GM21367 (cell line): ENCODE measurements around the gene TRAPPC12.
"Not testable (repeated sequence)": the region's sequence is repeated elsewhere in the genome, so short reads cannot be mapped to it uniquely, and the experiment has no call there.

Experiments used
- ATAC-seq: cut with Tn5 transposase; IDR thresholded peaks from one replicate; pipeline ENCODE4 v1.9.1; 2021; ENCODE audit not compliant: unreplicated experiment

TRAPPC12 gene

DNA sequence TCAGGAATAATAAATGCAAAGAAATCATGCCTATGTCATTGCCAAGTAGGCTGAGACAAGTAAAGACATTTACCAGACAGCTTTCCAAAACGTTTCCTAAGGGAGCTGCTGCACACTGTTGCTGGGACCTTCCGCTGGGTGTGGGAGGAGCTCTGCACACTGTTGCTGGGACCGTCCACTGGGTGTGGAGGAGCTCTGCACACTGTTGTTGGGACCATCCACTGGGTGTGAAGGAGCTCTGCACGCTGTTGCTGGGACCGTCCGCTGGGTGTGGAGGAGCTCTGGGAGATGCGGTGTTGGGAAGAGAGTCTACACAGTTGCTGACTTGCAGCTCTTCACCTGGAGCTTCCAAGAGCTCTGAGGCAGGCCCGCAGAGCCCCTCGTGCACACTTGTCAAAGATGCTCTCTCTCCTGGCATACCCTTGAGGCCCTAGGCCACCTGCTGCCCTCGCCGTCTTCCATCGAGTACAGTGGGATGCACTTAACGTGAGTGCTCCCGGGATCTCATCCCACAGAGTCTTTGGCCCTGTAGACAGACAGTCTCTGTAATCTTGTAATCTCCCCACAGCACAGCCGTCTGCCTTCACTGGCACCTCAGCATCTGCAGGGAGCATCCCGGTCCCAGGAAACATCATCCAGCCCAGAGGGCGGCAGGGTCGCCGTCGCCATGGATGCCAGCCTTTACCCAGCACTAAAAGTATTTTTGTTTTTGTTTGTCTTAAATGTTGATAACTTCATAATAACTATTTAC, 51.4 kb downstream of the TRAPPC12 start:
- ATAC-seq = no peak

- no peak for ATAC-seq
These were observed 52.6 kb downstream of the TRAPPC12 start for GRCh38 chr2:3432067-3432466.

DNA sequence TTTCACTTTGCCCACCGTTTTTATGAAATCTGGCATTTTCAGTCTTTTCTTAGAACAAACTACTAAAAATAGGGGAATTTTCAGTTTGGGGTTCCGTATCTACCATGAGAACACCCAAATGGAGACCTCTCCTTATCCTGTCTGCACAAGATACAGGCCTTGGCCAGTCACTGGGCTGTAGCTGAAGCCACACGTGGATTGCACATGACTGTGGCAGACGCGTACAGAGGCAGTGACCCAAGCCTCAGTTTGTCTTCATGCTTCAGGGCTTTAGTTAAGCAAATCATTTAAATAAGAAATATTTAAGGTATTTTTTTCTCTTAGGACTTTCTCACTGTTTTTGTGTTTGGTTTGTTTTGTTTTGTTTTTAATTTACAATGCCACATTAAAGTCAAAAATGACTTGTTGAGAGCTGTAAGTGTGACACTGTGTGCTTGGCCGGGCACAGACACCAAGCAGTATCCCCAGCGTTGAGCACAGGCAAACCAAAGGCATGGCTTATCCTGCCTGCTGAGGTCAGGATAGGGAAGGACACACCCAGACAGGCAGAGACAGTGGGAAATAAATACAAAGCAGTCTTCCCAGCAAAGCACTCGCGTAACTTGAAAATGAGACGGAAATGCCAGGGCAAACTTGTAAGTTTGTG, 53.3 kb downstream of the TRAPPC12 start:
- no peak for ATAC-seq

GRCh38 chr2:3433339-3433699, 53.8 kb downstream of the TRAPPC12 start:
- no peak for ATAC-seq

DNA sequence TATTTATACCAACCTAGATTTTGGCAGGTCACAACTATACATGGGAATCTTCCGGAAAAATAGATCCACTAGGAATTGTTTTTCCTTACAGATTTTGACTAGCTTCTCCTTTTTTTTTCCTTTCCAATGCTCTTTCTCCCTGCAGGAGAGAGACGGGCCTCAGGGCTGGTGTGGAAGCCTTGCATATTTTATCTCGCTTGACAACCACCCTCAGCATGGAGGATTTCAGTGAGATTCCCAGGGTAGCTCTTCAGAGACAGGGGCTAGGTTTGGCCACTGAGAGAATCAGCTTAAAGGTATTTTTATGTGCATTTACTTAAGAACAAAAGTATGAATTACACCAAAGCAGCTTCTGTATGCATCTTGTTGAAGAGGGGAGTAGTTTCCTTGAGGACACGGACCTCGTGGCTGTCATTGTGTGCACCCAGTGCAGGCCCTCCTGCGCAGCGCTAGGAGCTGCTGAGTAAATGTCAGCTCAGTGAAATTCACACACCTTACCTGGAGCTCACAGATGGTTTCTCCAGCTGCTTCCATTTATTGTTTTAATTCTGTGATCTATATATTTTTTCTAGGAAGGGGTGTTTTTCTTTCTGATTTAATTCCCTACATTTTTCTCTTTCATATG, 54.4 kb downstream of the TRAPPC12 start:
- ATAC-seq = no peak

GRCh38 chr2:3434654-3435053, 55.2 kb downstream of the TRAPPC12 start:
- no peak for ATAC-seq

DNA sequence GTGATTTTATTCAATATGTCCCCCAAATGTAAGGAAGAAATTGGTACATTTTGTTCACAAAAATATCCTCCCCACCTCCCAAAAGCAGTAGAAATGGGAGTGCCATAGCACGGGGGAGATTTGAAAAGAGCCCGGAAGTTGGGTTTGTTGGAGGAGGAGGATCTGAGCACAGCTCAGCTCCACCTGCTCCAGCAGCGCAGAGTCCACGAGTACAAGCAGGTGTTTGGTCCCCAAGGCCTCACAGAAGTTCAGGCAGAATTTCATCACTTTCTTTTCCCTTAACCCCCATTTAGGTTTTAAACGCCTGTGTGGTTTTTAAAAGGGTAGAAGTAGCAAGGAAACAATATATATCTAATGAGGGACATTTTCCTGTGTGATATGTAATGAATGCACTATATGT, 56.0 kb downstream of the TRAPPC12 start:
- no peak for ATAC-seq

- ATAC-seq = no peak
These were observed 61.0 kb downstream of the TRAPPC12 start for GRCh38 chr2:3440477-3440876.

GRCh38 chr2:3441465-3441864, 62.0 kb downstream of the TRAPPC12 start:
- no peak for ATAC-seq

GRCh38 chr2:3442185-3442584, 62.7 kb downstream of the TRAPPC12 start:
- no peak for ATAC-seq

DNA sequence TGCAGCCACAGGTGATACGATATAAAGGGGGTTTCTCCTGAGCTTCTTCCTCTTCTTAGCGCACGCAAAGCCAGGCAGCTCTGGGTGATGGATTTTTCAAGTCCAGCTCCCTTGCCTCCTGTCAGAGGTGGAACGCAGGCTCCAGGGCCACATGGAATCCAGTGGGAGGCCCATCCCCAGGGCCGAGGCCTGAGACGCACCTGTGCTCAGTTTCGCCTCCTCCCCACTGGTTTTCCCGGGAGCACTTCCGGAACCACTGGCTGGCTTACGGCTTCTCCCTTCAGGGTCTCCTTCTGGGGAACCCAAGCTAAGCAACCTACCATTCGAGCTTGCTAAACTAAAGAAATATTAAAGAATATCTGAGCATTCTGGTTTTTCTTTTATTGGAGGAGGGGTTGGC, 63.6 kb downstream of the TRAPPC12 start:
- no peak for ATAC-seq

GRCh38 chr2:3443506-3444084, 64.1 kb downstream of the TRAPPC12 start:
- no peak for ATAC-seq

GRCh38 chr2:3445891-3446290, 66.4 kb downstream of the TRAPPC12 start:
- ATAC-seq = no peak

- ATAC-seq = no peak
These were observed 66.9 kb downstream of the TRAPPC12 start for GRCh38 chr2:3446381-3446780.

- not testable (repeated sequence) for ATAC-seq
These were observed 67.7 kb downstream of the TRAPPC12 start for GRCh38 chr2:3447186-3447585.

DNA sequence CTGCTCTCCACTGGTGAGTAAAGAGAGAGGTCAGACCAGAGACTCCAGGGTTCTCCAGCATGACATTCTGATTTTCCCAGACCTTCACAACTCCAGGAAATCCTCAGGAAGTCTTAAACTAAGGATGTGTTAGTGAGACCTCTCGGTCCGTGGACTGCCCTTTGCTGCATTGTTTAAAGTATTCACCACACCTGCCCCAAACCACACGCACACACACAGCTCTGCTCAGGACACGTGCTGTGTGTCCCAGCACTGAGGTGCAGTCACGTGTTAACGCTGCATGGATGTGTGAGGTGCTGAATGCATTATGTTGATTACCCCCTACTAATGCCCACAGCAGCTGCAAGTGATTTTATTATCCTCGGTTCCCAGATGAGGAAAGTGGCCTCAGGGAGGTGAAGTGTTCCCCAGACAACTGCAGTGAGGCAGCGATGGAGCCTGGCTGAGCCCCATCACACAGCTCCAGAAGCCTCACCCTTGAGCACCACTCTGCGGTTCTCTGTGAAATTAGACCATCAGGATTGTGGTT, 68.4 kb downstream of the TRAPPC12 start:
- ATAC-seq = no peak

DNA sequence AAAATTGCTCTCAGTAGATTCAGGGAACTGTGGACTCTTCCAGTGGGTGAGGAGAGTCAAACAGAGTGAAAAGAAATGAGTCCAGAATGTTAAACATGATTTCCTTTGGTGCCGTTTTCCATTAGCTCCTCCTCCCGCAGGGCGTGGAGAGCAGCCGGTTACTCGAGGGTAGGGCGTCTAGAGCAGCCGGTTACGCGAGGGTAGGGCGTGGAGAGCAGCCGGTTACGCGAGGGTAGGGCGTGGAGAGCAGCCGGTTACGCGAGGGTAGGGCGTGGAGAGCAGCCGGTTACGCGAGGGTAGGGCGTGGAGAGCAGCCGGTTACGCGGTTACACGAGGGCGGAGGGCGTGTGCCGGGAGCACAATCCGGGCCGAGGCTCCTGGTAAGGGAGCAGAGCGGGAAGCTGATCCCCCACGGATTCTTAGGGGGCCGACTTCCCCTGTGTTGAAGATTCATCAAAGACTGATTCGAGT, 69.0 kb downstream of the TRAPPC12 start:
- not testable (repeated sequence) for ATAC-seq

DNA sequence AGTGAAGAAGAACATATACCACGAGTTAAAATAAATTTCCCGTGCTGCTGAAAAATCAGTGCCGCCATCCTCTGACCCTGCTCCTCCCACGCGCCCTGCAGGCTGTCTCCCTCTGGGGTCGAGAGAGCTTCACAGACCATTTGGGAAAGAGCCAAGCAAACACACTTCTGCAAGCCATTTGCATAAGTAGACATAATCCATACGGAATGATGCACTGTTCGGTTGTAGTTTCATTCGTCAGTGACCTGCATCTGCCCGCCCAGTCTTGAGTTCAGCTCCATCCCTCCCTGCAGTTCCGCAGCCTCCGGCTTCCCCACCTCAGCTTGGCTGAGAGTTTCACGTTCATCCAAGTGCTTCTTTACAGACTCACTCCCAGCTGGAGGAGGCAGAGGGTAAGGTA, 69.6 kb downstream of the TRAPPC12 start:
- ATAC-seq = no peak

DNA sequence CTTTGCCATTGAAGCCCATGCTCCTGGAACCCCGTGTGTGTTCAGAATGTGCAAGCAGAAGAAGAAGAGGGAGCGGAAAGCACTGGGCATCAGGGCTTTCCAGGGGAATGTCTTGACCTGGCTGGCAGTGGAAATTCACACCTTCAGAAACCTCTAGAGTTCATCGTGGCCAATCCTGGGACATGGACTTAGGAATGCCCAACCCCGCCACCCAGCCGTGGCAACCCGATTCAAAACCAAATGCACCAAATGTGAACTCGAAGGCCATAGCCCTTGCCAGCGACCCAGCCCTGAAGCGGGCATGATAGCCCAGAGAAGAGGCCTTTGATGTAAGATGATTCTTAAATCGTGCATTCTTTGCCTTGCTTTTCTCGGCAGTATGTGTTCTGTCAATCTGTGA, 70.4 kb downstream of the TRAPPC12 start:
- no peak for ATAC-seq

DNA sequence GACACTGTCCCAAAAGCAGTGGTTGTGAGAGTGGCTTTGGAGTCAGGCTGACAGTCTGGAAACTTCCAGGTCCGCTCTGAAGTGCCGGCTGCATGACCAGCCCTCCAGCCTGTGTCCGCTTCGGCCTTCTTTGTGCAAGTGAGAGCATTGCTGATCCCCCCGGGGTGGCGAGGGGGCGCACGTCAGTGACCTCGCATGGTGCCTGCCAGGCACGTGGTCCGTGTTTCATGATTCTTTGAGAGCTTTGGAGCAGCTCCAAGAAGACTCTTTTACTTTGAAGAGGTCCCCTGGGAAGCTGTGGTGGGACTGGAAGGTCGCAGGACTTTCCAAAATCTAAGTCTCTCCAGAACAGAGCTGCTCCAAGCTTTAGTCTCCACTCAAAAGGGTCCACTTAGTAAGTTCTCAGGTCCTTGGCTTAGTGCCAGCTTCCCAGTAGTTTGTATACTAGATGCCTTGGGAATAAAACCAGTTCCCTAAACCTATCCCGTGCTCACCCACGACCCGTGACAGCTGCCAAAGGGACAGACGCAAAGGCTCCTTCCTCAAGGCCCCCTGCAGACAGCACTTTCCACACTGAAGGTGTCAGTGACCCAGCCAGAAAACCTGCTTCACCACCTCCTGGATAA, 71.0 kb downstream of the TRAPPC12 start:
- ATAC-seq = no peak

- ATAC-seq = no peak
These were observed 71.7 kb downstream of the TRAPPC12 start for GRCh38 chr2:3451169-3451568.
